Smooth muscle cell (in vitro differentiated cells): Measurements from ENCODE around the gene CMC2. TPM values are rescaled to one million over a fixed set of nuclear protein-coding genes. Genes with fewer than 3 reads are reported as not detected.

ENCODE experiments used
- DNase-seq: peaks from one replicate; lab custom pipeline; 2025; ENCODE audit not compliant: unreplicated experiment; lab: John Stamatoyannopoulos, UW
- H2AFZ ChIP-seq: fragments of 200-600 bp; sonication (generic); 2 replicates; pipeline ENCODE4 v1.6.0; 2016; ENCODE audit warnings: antibody characterized with exemption, low read depth, mild to moderate bottlenecking
- H3F3A ChIP-seq: fragments of 200-600 bp; sonication (generic); 2 replicates; pipeline ENCODE4 v1.6.0; 2017; ENCODE audit warnings: antibody characterized with exemption, low read depth
- H3K27ac ChIP-seq: fragments of 200-600 bp; sonication (generic); 2 replicates; pipeline ENCODE4 v1.5.1; 2016; ENCODE audit warnings: low read depth, mild to moderate bottlenecking
- H3K27me3 ChIP-seq: fragments of 200-600 bp; sonication (generic); 2 replicates; pipeline ENCODE4 v1.6.1; 2016; ENCODE audit warnings: low read depth, mild to moderate bottlenecking
- H3K36me3 ChIP-seq: fragments of 200-600 bp; sonication (generic); 2 replicates; pipeline ENCODE4 v1.5.1; 2016; ENCODE audit warnings: low read depth
- H3K4me1 ChIP-seq: fragments of 200-600 bp; sonication (generic); 2 replicates; pipeline ENCODE4 v1.5.1; 2016; ENCODE audit warnings: low read depth
- H3K4me2 ChIP-seq: fragments of 200-600 bp; sonication (generic); 2 replicates; pipeline ENCODE4 v1.6.0; 2016; ENCODE audit warnings: mild to moderate bottlenecking
- H3K4me3 ChIP-seq: fragments of 200-600 bp; sonication (generic); 2 replicates; pipeline ENCODE4 v1.5.1; 2016; ENCODE audit warnings: mild to moderate bottlenecking
- H3K79me2 ChIP-seq: fragments of 200-600 bp; sonication (generic); 2 replicates; pipeline ENCODE4 v1.6.0; 2016; ENCODE audit warnings: low read depth, mild to moderate bottlenecking
- H3K9ac ChIP-seq: fragments of 200-600 bp; sonication (generic); 2 replicates; pipeline ENCODE4 v1.6.0; 2016; ENCODE audit warnings: low read depth
- H3K9me3 ChIP-seq: fragments of 200-600 bp; sonication (generic); replicated peaks from 2 replicates; pipeline ENCODE4 v1.5.1; 2016; ENCODE audit warnings: low read depth
- H4K20me1 ChIP-seq: fragments of 200-600 bp; sonication (generic); 2 replicates; pipeline ENCODE4 v1.6.0; 2016; ENCODE audit warnings: low read depth
- CTCF ChIP-seq: fragments of 200-600 bp; sonication (generic); IDR thresholded peaks from 2 replicates; pipeline ENCODE4 v1.5.1; 2017; ENCODE audit warnings: borderline replicate concordance, mild to moderate bottlenecking, antibody characterized with exemption; ENCODE audit not compliant: insufficient read depth, poor library complexity, severe bottlenecking
- WGBS: methylation state at CpG from one replicate; pipeline ENCODE4 v1.1.7; 2016; ENCODE audit warnings: low lambda C conversion rate; 5-methylcytosine and 5-hydroxymethylcytosine counted together
- polyA plus RNA-seq: library from polyadenylated mRNA; unstranded; fragments of >200 nt; fragmentation: Nextera tagmentation; extraction: Ambion mirVana; gene quantifications from 2 replicates; pipeline ENCODE4 v1.2.1, GENCODE V29; 2016
- total RNA-seq: library from RNA; depleted of rRNA; stranded (reverse); fragments of >200 nt; gene quantifications from 2 replicates; pipeline ENCODE4 v1.2.3, GENCODE V29; 2014

The CMC2 gene
- total and polyA plus RNA-seq, 2 experiments from 2014 or later = 53.2 to 110 TPM

DNA sequence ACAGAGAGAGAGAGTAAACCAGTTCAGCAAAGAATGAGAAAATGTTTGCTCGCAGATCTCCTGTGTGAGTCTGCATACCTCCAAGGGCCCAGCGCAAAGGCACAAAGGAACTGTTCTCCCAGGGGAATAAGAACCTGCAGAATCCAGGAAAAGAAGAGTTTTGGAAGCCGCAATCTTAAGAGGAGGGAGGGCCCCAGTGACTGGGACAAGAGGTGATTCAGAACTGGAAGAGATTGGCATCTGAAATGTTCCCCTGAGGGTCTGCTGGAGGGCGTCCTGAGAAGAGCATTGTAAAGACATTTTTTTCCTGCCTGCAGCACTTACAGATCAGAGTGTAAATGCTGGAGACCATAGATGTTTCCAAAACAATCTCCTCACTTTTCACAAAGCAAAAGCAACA, 35.0 kb upstream of the CMC2 start:
- WGBS = 59% methylated on average over 4 of the region's 4 CpGs
- peaks cover 49% of the 10 kb centered on the region for H4K20me1 ChIP-seq

GRCh38 chr16:81040842-81041241, 34.2 kb upstream of the CMC2 start:
- TF ChIP-seq CTCF = no peak
- Histone ChIP-seq H3K27me3 (no peaks in the 10 kb centered on the region), H4K20me1 (peaks cover 49% of the 10 kb centered on the region), H3F3A (no peaks in the 10 kb centered on the region), H3K27ac (peak overlapping the region; percentile 14), H3K9me3 (no peaks in the 10 kb centered on the region), H3K4me2 (no peak overlapping the region), H3K36me3 (peaks cover 16% of the 10 kb centered on the region), H3K9ac (no peak overlapping the region), H3K4me1 (peaks cover 20% of the 10 kb centered on the region), H3K4me3 (no peak overlapping the region), H2AFZ (no peak overlapping the region), H3K79me2 (peaks cover 35% of the 10 kb centered on the region)
- no peak for DNase-seq
- 45% methylated on average over 5 of the region's 5 CpGs for whole genome bisulfite sequencing

More for the DNA sequence above, 35.0 kb upstream of the CMC2 start:
- Histone ChIP-seq H3K27me3 (no peaks in the 10 kb centered on the region), H3F3A (no peaks in the 10 kb centered on the region), H3K36me3 (peaks cover 16% of the 10 kb centered on the region), H3K4me2 (no peak overlapping the region), H3K9ac (no peak overlapping the region), H3K9me3 (no peaks in the 10 kb centered on the region), H3K27ac (peak overlapping the region; percentile 14), H3K79me2 (peaks cover 28% of the 10 kb centered on the region), H3K4me1 (peaks cover 20% of the 10 kb centered on the region), H3K4me3 (no peak overlapping the region), H2AFZ (no peak overlapping the region)
- TF ChIP-seq CTCF = no peak
- DNase-seq = no peak

DNA sequence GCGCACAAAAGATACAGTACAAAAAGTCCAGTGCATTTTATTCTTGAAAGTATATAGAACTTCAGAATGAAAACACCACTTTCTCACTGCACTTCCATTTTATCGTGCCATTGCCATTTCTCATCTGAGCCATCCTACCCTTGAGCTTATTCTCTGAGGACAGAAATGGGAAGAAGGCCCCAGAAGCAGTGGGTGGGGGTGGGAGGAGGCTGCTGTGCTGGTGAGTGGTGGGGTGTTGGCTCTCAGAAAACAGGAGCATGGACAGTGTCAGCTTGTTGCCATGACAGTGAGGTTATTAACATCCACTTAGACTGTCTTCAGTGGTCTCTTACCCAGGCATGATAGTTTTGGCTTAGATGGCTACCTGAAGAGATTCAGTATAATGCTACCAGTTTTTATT, 33.4 kb upstream of the CMC2 start:
- H2AFZ ChIP-seq = no peak overlapping the region
- peaks cover 20% of the 10 kb centered on the region for H3K4me1 ChIP-seq
- DNase-seq = no peak
- H4K20me1 ChIP-seq = peaks cover 49% of the 10 kb centered on the region
- 91% methylated on average over 2 of the region's 2 CpGs for WGBS
- H3K9ac ChIP-seq = no peak overlapping the region
- no peaks in the 10 kb centered on the region for H3K27me3 ChIP-seq
- H3K9me3 ChIP-seq = no peaks in the 10 kb centered on the region
- H3K27ac ChIP-seq = no peak overlapping the region
- H3F3A ChIP-seq = no peaks in the 10 kb centered on the region
- H3K4me3 ChIP-seq = no peak overlapping the region
- peaks cover 35% of the 10 kb centered on the region for H3K79me2 ChIP-seq
- H3K36me3 ChIP-seq = peaks cover 13% of the 10 kb centered on the region
- no peak overlapping the region for H3K4me2 ChIP-seq
- TF ChIP-seq CTCF = no peak

GRCh38 chr16:81036751-81037350, 30.2 kb upstream of the CMC2 start:
- H3K4me2 ChIP-seq = peak overlapping the region; percentile 87

More at GRCh38 chr16:81036751-81037350, 30.2 kb upstream of the CMC2 start:
- Histone ChIP-seq H3K9ac (peak overlapping the region; percentile 81), H3F3A (no peaks in the 10 kb centered on the region), H3K36me3 (no peaks in the 10 kb centered on the region), H3K4me3 (peak overlapping the region; percentile 92), H3K79me2 (peaks cover 35% of the 10 kb centered on the region), H2AFZ (peak overlapping the region; percentile 85), H4K20me1 (peaks cover 44% of the 10 kb centered on the region), H3K27ac (peak overlapping the region; percentile 1), H3K27me3 (no peaks in the 10 kb centered on the region), H3K4me1 (peaks cover 20% of the 10 kb centered on the region), H3K9me3 (no peaks in the 10 kb centered on the region)
- WGBS = 36% methylated on average over 10 of the region's 10 CpGs
- no peak for TF ChIP-seq CTCF
- no peak for DNase-seq
